Central memory CD8-positive, alpha-beta T cell (primary cell): Measurements from ENCODE around the gene CEBPE.
"Not testable (repeated sequence)": the region's sequence is repeated elsewhere in the genome, so short reads cannot be mapped to it uniquely, and the experiment has no call there.

Source experiments
- ATAC-seq: fragments of 150-1000 bp; cut with Tn5 transposase; replicated peaks from 2 replicates; pipeline ENCODE4 v1.10.0; 2022; ENCODE audit warnings: mild to moderate bottlenecking, moderate FRiP score, moderate number of reproducible peaks; ENCODE audit not compliant: poor library complexity, severe bottlenecking; ENCODE audit errors: extremely low read depth
- DNase-seq, 2 donors: peaks; one replicate each; pipeline ENCODE4 v3.0.0; 2021; ENCODE audit warnings: low spot score in 2 of 2
- H3K27ac Mint-ChIP-seq: one replicate; pipeline ENCODE4 v1.8.0; 2022; ENCODE audit warnings: low read depth, mild to moderate bottlenecking, moderate library complexity, mixed read lengths
- H3K27me3 Mint-ChIP-seq: one replicate; pipeline ENCODE4 v1.8.0; 2022; ENCODE audit warnings: mixed read lengths
- H3K36me3 Mint-ChIP-seq: one replicate; pipeline ENCODE4 v1.8.0; 2022; ENCODE audit warnings: mild to moderate bottlenecking, moderate library complexity, mixed read lengths; ENCODE audit not compliant: insufficient read depth
- H3K4me1 Mint-ChIP-seq: one replicate; pipeline ENCODE4 v1.8.0; 2022; ENCODE audit warnings: mixed read lengths
- H3K4me3 Mint-ChIP-seq: one replicate; pipeline ENCODE4 v1.8.0; 2022; ENCODE audit warnings: mild to moderate bottlenecking, moderate library complexity, mixed read lengths
- H3K9me3 Mint-ChIP-seq: one replicate; pipeline ENCODE4 v1.8.0; 2022; ENCODE audit warnings: mixed read lengths

Gene CEBPE

DNA sequence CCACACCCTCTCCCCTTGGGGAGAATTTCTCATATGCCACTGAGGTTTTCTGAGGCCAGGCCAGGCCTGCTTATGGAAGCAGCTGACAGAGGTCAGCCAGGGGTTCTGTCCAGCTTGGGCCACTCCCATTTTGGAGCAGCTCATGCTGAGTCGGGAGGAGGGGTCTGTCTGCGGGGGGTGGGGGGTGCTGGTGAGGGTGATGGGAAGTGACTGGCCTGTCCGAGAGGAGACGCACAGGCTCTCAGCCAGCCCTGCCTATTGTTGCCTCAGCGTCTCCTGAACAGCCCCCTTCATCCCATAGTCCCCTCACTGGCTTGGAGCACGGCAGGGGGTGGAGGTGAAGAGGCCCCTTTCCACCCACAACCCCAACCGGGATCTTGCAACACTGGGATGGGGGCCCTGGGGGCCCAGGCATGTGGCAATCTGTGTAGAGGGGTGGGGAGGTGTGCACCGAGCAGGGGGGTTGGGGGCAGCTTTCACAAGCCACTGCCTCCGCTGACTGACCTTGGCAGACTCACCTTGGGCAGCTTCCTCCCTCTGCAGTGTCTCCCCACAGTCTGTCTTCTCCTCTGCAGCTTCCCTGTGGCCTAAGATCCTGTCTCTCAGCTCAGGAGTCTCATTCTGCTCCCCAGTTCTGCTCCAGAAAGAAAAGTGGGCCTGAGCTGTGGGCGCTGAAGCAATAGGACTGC lies 5.5 kb downstream of the CEBPE start:
- ATAC-seq, result no peak
- H3K4me1 Mint-ChIP-seq, result no peaks in the 10 kb centered on the region
- H3K4me3 Mint-ChIP-seq, result no peak overlapping the region
- H3K27ac Mint-ChIP-seq, result no peak overlapping the region
- DNase-seq, result no peak
- no peaks in the 10 kb centered on the region for H3K36me3 Mint-ChIP-seq
- H3K9me3 Mint-ChIP-seq, result no peaks in the 10 kb centered on the region
- H3K27me3 Mint-ChIP-seq, result peaks cover 31% of the 10 kb centered on the region

DNA sequence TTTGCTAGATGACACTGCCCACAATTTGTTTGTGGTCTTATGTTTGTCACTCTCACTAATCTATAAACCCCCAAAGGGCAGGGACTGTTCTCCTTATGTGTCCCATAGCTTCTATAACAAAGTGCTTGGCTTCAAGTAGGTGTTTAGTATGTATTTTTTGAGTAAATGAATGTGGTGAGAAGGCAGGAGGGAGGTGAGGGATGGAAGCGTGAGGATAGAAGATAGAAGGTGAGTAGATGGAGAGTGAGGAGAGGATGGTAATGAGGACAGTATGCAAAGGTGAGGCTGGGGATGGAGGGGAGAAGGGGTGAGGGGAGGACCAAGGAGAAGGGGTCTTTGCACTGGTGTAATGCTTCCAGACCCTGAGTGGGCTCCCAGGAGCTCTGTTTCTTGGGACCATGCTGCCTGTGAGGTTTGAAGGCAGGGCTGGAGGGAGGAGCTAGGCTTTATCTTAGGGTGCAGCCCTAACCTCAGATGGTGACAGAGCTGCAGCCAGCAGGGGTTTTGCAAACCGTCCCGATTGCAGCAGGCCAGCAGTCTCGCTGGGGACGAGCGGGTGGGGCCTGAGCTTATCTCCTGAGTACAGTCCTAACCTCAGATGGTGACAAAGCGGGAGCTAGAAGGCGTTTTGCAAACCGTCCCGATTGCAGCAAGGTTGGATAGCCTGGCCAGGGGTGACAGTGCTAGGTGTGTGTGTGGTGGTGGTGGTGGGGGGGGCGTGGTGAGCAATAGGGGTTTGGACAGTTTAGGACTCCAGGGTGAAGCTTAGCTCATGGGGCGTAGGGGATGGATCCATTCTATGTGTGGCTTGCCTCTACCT lies 6.5 kb downstream of the CEBPE start:
- ATAC-seq (peak; percentile 43), DNase-seq (no peak)
- Mint-ChIP-seq H3K9me3 (no peaks in the 10 kb centered on the region), H3K36me3 (no peaks in the 10 kb centered on the region), H3K27me3 (peaks cover 31% of the 10 kb centered on the region), H3K4me3 (no peak overlapping the region), H3K27ac (no peak overlapping the region), H3K4me1 (no peaks in the 10 kb centered on the region)

GRCh38 chr14:23110579-23111365 lies 8.3 kb downstream of the CEBPE start:
- peaks cover 20% of the 10 kb centered on the region for H3K27me3 Mint-ChIP-seq

GRCh38 chr14:23109769-23110168 lies 9.3 kb downstream of the CEBPE start:
- Mint-ChIP-seq H3K9me3 (no peaks in the 10 kb centered on the region), H3K27ac (no peak overlapping the region), H3K36me3 (peaks cover 4% of the 10 kb centered on the region), H3K4me3 (no peak overlapping the region), H3K27me3 (peaks cover 9% of the 10 kb centered on the region), H3K4me1 (no peaks in the 10 kb centered on the region)
- ATAC-seq, result no peak
- DNase-seq, result no peak

More at GRCh38 chr14:23110579-23111365, 8.3 kb downstream of the CEBPE start:
- H3K4me1 Mint-ChIP-seq, result no peaks in the 10 kb centered on the region
- DNase-seq, result no peak
- no peak overlapping the region for H3K4me3 Mint-ChIP-seq
- H3K27ac Mint-ChIP-seq, result no peak overlapping the region
- H3K36me3 Mint-ChIP-seq, result peaks cover 1% of the 10 kb centered on the region
- no peaks in the 10 kb centered on the region for H3K9me3 Mint-ChIP-seq
- ATAC-seq, result no peak

- not testable (repeated sequence) for H3K27me3 Mint-ChIP-seq, H3K36me3 Mint-ChIP-seq, ATAC-seq, H3K4me1 Mint-ChIP-seq, H3K4me3 Mint-ChIP-seq, H3K27ac Mint-ChIP-seq, DNase-seq, H3K9me3 Mint-ChIP-seq
Observed at GRCh38 chr14:23108169-23108568, 10.9 kb downstream of the CEBPE start.

GRCh38 chr14:23107620-23108019 lies 11.4 kb downstream of the CEBPE start:
- not testable (repeated sequence) for H3K36me3 Mint-ChIP-seq, ATAC-seq, H3K9me3 Mint-ChIP-seq, H3K27ac Mint-ChIP-seq, H3K4me1 Mint-ChIP-seq, H3K4me3 Mint-ChIP-seq, DNase-seq, H3K27me3 Mint-ChIP-seq

DNA sequence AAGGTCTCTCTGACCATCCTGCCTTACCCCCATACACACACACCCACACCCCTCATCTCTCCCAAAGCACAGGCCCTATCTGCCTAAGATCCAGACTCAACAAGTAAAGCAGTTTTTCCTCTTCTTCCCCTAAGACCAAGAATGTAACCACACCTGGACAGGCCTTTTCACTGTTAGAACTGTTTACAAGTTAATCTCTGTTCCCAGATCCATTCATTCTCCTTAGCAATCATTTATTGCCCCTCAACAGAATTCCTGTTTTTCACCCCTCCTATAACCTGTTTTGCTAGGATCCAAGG lies 12.4 kb downstream of the CEBPE start:
- ATAC-seq, result no peak
- no peaks in the 10 kb centered on the region for H3K4me1 Mint-ChIP-seq
- no peak for DNase-seq
- H3K36me3 Mint-ChIP-seq, result peaks cover 4% of the 10 kb centered on the region
- no peak overlapping the region for H3K4me3 Mint-ChIP-seq
- no peaks in the 10 kb centered on the region for H3K9me3 Mint-ChIP-seq
- H3K27me3 Mint-ChIP-seq, result peaks cover 7% of the 10 kb centered on the region
- H3K27ac Mint-ChIP-seq, result no peak overlapping the region

- no peak overlapping the region for H3K4me3 Mint-ChIP-seq
- peaks cover 2% of the 10 kb centered on the region for H3K4me1 Mint-ChIP-seq
- peaks cover 4% of the 10 kb centered on the region for H3K36me3 Mint-ChIP-seq
- no peaks in the 10 kb centered on the region for H3K9me3 Mint-ChIP-seq
- H3K27me3 Mint-ChIP-seq, result peaks cover 7% of the 10 kb centered on the region
- no peak overlapping the region for H3K27ac Mint-ChIP-seq
- ATAC-seq (no peak), DNase-seq (no peak)
Observed at GRCh38 chr14:23105348-23105824, 13.7 kb downstream of the CEBPE start.

GRCh38 chr14:23104591-23105347 lies 14.3 kb downstream of the CEBPE start, which contains the start of gene CIROP:
TSS of gene CIROP (minus strand) at chr14:23104989. CDS start at chr14:23104920, 69 bp downstream.
- ATAC-seq (no peak), DNase-seq (no peak)
- Mint-ChIP-seq H3K36me3 (peaks cover 7% of the 10 kb centered on the region), H3K4me3 (no peak within 1 kb of the TSS), H3K4me1 (peaks cover 9% of the 10 kb centered on the region), H3K27ac (no peak within 1 kb of the TSS), H3K9me3 (no peaks in the 10 kb centered on the region), H3K27me3 (peaks cover 7% of the 10 kb centered on the region)

DNA sequence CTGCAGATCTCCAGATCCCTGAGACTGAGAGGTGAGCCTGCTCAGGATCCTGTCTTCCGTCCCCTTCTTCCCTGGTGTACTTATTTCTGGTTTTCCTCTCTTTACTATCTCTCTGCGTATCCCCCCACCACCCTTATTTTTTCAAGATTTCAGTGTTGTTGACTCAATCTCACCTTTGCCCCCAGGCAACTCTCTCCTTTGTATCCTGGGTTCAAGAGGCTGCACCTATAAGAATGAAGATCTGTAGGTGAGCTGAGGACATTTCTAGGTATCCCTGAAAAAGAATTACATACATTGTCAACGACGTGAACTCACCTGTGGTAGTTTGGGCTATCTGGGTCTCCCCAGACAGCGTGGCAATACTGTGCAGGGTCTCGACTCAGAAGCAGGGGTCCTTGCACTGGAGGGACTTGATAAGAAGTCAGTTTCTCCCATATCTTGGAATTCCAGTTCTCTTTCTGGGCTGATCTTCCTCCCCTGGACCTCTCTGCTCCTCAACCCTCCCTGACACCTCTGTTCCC lies 14.9 kb downstream of the CEBPE start:
- Mint-ChIP-seq H3K27ac (no peak overlapping the region), H3K27me3 (peaks cover 7% of the 10 kb centered on the region), H3K9me3 (no peaks in the 10 kb centered on the region), H3K36me3 (peaks cover 10% of the 10 kb centered on the region), H3K4me1 (peaks cover 15% of the 10 kb centered on the region), H3K4me3 (no peak overlapping the region)
- no peak for ATAC-seq
- DNase-seq, result no peak

DNA sequence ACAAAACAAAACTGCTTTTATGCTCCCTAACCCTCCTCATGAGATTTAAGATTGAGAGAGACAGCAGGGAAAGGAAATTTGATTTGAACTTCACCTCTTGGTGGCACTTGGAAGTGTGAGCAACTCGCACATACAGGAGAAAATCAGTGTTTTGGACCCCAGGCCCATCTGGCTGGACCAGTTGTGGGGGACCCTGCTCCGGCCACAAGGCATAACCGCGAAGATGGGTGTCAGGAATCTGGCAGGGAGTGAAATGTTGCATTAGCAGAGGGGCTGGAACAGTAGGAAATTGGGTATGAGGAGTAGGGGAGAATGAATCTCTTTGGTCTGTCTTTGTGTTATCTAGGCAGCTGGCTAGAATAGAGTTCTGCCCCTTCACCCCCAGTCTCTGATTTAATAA lies 15.5 kb downstream of the CEBPE start:
- Mint-ChIP-seq H3K27me3 (peaks cover 7% of the 10 kb centered on the region), H3K27ac (no peak overlapping the region), H3K36me3 (peaks cover 14% of the 10 kb centered on the region), H3K4me3 (no peak overlapping the region), H3K4me1 (peaks cover 17% of the 10 kb centered on the region), H3K9me3 (no peaks in the 10 kb centered on the region)
- DNase-seq (no peak), ATAC-seq (no peak)

DNA sequence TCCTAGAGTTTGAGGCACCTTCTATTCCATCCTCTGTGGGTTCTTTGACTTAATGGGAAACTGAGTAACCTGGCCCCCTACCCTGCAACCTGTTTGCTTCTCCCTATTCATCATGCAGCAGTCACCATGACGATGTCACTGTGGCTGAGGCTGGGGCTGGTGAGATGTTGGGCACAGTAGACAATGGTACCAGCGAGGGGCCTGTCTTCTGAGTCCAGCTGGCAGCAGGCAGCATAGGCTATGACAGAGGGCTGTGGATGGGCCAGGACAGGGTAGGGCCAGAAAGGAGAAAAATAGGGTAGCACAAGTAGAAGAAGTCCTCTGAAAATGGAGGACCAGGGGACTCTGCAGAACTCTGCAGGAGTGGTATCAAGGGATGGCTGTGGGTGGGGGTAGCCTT lies 16.3 kb downstream of the CEBPE start:
- Mint-ChIP-seq H3K27me3 (peaks cover 7% of the 10 kb centered on the region), H3K9me3 (no peaks in the 10 kb centered on the region), H3K36me3 (peaks cover 19% of the 10 kb centered on the region), H3K27ac (no peak overlapping the region), H3K4me3 (no peak overlapping the region), H3K4me1 (peaks cover 17% of the 10 kb centered on the region)
- ATAC-seq (no peak), DNase-seq (no peak)
